ENCODE results near the gene EPSTI1. TPM values are rescaled to one million over a fixed set of nuclear protein-coding genes. Genes with fewer than 3 reads are reported as not detected.
"Not testable (repeated sequence)": the region's sequence is repeated elsewhere in the genome, so short reads cannot be mapped to it uniquely, and the experiment has no call there.

EPSTI1 gene
- total RNA-seq, 1 donor from 2014 or later = 1.2 TPM

DNA sequence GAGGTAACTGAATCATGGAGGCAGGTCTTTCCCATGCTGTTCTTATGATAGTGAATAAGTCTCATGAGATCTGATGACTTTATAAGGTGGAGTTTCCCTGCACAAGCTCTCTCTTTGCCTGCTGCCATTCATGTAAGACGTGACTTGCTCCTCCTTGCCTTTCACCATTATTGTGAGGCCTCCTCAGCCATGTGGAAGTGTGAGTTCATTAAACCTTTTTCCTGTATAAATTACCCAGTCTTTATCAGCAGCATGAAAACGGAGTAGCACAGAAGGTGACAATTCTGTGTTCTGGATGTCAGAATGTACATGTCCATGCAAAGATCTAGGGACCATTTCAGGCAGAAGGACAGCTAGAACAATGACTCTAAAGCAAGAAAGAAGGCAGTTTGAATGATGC lies 129.7 kb downstream of the EPSTI1 start:
- FAIRE-seq; DNase-seq (ENCODE audit: low spot score in 2 of 2): not testable (repeated sequence)

- FAIRE-seq (no peak), DNase-seq (ENCODE audit: low spot score in 2 of 2) (no peak)
Observed at GRCh38 chr13:42860485-42860884, 131.6 kb downstream of the EPSTI1 start.

DNA sequence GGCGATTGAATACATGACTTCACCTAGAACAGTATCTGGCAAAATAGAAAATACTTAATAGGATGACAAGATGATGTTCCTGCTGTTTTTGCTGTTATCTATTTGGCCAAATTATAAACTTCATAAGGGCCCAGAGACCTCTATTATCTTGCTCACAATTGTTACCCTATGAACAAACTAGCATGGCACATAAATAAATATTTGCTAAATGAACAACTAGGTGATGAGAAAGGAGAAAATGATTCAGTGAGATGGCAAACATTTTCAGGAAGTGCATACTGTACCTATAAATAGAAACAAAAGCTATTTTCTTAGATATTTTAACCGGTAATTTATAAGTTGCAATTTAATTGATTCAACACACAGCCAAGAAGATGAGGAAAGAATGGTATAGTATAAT lies 132.3 kb downstream of the EPSTI1 start:
- FAIRE-seq = no peak
- DNase-seq (ENCODE audit: low spot score in 2 of 2) = no peak

DNA sequence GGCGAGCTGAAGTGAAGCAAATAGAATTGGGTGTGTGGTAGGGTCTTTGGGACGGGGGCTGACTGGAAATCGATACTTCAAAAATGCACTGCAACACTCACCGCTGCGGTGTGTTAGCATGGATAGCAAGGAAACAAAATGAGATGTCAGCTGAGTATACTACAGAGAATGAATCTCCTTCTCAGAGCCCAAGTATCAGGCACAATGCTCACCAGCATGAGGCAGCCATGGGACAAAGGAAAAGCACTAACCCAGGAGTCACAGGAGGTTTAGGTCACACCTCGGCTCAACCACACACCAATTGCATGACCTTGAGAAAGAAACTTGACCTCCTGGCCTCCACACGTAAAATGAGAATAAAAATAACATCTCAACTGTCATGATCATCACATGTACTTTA lies 136.6 kb downstream of the EPSTI1 start:
- FAIRE-seq = no peak
- DNase-seq (ENCODE audit: low spot score in 2 of 2) = no peak

GRCh38 chr13:42852136-42852535 lies 139.9 kb downstream of the EPSTI1 start:
- no peak for DNase-seq (ENCODE audit: low spot score in 2 of 2)
- no peak for FAIRE-seq

DNA sequence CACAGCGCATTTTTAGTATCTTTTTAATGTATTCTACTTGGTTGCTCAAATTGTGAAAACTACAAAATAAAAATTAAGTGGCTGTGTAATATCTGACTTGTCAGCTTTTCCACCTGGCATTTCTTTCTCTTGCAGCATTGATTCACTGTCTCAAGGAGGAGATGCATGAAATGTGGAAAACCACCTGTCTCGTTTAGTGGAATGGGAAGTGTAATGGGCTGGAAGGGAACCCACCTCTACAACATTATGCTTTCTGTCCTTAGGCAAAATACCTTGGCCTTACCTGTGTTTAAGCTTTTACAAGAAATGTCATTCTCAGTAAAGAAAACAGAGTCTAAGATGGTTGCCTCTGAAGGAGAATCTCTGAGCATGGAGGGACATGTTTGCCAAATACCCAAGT lies 142.8 kb downstream of the EPSTI1 start:
- no peak for FAIRE-seq
- no peak for DNase-seq (ENCODE audit: low spot score in 2 of 2)

- FAIRE-seq = no peak
- no peak for DNase-seq (ENCODE audit: low spot score in 2 of 2)
Observed at GRCh38 chr13:42847891-42848663, 144.0 kb downstream of the EPSTI1 start.

DNA sequence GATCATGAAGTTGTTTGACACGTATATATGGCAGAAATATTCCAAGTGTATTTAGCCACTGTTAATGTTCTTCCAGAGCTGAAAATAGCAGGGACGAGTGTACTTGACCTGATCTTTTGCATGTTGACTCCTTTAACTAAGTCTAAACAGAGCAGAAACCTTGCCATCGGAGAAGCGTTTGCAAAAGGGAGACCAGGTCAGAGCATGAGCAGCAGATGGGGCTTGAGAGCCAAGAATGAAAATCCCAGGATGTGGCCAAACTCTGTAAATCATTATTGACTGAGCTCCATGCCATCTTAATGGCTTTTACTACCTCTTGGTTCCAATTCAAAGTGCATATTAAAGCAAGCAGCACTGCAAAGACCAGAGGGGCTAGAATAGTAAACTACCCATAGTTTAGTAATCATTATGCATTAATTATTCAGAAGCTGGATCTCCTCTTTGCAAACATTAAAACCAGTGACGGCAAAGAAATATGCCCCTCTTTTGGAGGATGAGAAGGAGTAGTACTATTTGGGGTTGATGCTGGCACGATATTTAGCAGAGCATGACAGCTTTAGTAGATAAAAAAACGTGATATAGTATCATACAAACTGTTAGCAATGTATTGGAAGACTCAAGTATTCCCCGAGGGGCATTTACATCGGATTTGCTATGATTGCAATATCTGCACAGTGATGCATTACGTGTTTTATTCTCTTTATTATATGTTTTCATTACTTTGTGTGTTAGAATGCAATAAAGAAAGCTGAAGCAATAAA lies 154.9 kb downstream of the EPSTI1 start:
- DNase-seq (ENCODE audit: low spot score in 2 of 2) (no peak), FAIRE-seq (no peak)

Other genes starting within 250 kb of the EPSTI1 start
- gene FAM216B, start 210.7 kb downstream of the EPSTI1 start, total RNA-seq = 0.41 TPM
- 26.1 TPM for gene DNAJC15, start 31.3 kb upstream of the EPSTI1 start, total RNA-seq